GM23338 (cell line): ENCODE measurements around the gene PPP1R16B.

Source experiments
- CREB1 ChIP-seq: fragments of 250-450 bp; sonication (Bioruptor Pico); IDR thresholded peaks from 2 replicates; pipeline ENCODE4 v1.5.0; 2020; ENCODE audit warnings: low read depth, mild to moderate bottlenecking, moderate library complexity
- EZH2 ChIP-seq: fragments of 200-600 bp; sonication (generic); IDR thresholded peaks from one replicate; pipeline ENCODE4 v1.8.0; 2017; ENCODE audit warnings: antibody characterized with exemption, mild to moderate bottlenecking, low read depth; ENCODE audit not compliant: unreplicated experiment
- EZH2phosphoT487 ChIP-seq: fragments of 200-600 bp; sonication (generic); IDR thresholded peaks from one replicate; pipeline ENCODE4 v1.8.1; 2018; ENCODE audit warnings: antibody characterized with exemption; ENCODE audit not compliant: unreplicated experiment
- JUNB ChIP-seq: IDR thresholded peaks from one replicate; pipeline ENCODE4 v1.6.1; 2016; ENCODE audit warnings: antibody characterized with exemption; ENCODE audit not compliant: unreplicated experiment
- POLR2AphosphoS5 ChIP-seq: IDR thresholded peaks from 2 replicates; pipeline ENCODE4 v1.6.1; 2016; ENCODE audit warnings: antibody characterized with exemption, low read depth
- STAT1 ChIP-seq: IDR thresholded peaks from one replicate; pipeline ENCODE4 v1.6.1; 2016; ENCODE audit warnings: antibody characterized with exemption; ENCODE audit not compliant: unreplicated experiment
- TF ChIP-seq, protein P1 (sequence below), 2 experiments: fragments of 200-600 bp in 1 of 2; sonication (generic) in 1 of 2; conservative IDR thresholded peaks; 2 replicates each; pipeline versions ENCODE4 v1.5.1 to v1.6.1; 2016 to 2017; ENCODE audit warnings: antibody characterized with exemption in 2 of 2, low read depth in 2 of 2, mild to moderate bottlenecking in 2 of 2, moderate library complexity in 1 of 2
- TF ChIP-seq, protein P2 (sequence below): IDR thresholded peaks from one replicate; pipeline ENCODE4 v1.6.1; 2018; ENCODE audit warnings: antibody characterized with exemption; ENCODE audit not compliant: unreplicated experiment
- TF ChIP-seq, protein P3 (sequence below): fragments of 250-450 bp; sonication (Bioruptor Pico); IDR thresholded peaks from 2 replicates; pipeline ENCODE4 v1.5.0; 2020; ENCODE audit warnings: mild to moderate bottlenecking, moderate library complexity
- TF ChIP-seq, protein P4 (sequence below): IDR thresholded peaks from 2 replicates; pipeline ENCODE4 v1.6.1; 2016; ENCODE audit warnings: antibody characterized with exemption

DNA sequence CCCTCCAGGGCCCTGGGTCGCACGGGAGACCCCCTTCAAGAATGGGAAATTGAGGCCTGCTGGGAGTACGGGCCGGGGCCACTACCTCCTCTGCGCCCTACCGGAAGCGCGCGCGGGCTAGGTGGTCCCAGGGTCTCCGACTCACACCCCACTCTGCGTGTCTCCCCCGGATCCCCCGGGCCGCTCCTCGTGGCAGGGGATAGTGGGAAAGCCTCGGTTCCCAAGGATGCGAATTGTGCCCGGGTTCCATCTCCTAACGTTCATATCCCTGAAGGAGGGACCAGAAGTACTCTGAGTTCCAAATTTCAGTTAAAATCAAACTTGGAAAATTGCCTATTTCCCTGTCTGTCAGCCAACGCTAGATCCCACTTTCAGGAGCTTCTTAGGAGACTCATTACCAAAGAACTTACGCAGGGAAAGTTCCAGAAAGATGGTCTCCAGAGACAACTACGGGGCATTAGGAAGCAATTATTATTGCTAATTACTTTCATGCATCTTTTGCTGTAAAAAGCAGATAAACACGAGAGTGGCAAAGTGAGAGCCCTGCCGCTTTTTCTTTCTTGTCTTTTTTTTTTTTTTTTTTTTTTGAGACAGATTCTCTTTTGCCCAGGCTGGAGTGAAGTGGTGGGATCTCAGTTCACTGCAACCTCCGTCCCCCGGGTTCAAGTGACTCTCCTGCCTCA, 121.6 kb downstream of the PPP1R16B start:
- TF ChIP-seq, protein P1, sequence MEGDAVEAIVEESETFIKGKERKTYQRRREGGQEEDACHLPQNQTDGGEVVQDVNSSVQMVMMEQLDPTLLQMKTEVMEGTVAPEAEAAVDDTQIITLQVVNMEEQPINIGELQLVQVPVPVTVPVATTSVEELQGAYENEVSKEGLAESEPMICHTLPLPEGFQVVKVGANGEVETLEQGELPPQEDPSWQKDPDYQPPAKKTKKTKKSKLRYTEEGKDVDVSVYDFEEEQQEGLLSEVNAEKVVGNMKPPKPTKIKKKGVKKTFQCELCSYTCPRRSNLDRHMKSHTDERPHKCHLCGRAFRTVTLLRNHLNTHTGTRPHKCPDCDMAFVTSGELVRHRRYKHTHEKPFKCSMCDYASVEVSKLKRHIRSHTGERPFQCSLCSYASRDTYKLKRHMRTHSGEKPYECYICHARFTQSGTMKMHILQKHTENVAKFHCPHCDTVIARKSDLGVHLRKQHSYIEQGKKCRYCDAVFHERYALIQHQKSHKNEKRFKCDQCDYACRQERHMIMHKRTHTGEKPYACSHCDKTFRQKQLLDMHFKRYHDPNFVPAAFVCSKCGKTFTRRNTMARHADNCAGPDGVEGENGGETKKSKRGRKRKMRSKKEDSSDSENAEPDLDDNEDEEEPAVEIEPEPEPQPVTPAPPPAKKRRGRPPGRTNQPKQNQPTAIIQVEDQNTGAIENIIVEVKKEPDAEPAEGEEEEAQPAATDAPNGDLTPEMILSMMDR (conservative IDR thresholded peaks at IDR 0.05; ENCODE audit: low read depth in 2 of 2), result no peak
- TF ChIP-seq POLR2AphosphoS5 (no peak), JUNB (no peak), EZH2 (no peak), EZH2phosphoT487 (no peak), CREB1 (CRISPR knock-in tag) (no peak), STAT1 (no peak)
- TF ChIP-seq, protein P2, sequence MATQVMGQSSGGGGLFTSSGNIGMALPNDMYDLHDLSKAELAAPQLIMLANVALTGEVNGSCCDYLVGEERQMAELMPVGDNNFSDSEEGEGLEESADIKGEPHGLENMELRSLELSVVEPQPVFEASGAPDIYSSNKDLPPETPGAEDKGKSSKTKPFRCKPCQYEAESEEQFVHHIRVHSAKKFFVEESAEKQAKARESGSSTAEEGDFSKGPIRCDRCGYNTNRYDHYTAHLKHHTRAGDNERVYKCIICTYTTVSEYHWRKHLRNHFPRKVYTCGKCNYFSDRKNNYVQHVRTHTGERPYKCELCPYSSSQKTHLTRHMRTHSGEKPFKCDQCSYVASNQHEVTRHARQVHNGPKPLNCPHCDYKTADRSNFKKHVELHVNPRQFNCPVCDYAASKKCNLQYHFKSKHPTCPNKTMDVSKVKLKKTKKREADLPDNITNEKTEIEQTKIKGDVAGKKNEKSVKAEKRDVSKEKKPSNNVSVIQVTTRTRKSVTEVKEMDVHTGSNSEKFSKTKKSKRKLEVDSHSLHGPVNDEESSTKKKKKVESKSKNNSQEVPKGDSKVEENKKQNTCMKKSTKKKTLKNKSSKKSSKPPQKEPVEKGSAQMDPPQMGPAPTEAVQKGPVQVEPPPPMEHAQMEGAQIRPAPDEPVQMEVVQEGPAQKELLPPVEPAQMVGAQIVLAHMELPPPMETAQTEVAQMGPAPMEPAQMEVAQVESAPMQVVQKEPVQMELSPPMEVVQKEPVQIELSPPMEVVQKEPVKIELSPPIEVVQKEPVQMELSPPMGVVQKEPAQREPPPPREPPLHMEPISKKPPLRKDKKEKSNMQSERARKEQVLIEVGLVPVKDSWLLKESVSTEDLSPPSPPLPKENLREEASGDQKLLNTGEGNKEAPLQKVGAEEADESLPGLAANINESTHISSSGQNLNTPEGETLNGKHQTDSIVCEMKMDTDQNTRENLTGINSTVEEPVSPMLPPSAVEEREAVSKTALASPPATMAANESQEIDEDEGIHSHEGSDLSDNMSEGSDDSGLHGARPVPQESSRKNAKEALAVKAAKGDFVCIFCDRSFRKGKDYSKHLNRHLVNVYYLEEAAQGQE, result no peak
- TF ChIP-seq, protein P3, sequence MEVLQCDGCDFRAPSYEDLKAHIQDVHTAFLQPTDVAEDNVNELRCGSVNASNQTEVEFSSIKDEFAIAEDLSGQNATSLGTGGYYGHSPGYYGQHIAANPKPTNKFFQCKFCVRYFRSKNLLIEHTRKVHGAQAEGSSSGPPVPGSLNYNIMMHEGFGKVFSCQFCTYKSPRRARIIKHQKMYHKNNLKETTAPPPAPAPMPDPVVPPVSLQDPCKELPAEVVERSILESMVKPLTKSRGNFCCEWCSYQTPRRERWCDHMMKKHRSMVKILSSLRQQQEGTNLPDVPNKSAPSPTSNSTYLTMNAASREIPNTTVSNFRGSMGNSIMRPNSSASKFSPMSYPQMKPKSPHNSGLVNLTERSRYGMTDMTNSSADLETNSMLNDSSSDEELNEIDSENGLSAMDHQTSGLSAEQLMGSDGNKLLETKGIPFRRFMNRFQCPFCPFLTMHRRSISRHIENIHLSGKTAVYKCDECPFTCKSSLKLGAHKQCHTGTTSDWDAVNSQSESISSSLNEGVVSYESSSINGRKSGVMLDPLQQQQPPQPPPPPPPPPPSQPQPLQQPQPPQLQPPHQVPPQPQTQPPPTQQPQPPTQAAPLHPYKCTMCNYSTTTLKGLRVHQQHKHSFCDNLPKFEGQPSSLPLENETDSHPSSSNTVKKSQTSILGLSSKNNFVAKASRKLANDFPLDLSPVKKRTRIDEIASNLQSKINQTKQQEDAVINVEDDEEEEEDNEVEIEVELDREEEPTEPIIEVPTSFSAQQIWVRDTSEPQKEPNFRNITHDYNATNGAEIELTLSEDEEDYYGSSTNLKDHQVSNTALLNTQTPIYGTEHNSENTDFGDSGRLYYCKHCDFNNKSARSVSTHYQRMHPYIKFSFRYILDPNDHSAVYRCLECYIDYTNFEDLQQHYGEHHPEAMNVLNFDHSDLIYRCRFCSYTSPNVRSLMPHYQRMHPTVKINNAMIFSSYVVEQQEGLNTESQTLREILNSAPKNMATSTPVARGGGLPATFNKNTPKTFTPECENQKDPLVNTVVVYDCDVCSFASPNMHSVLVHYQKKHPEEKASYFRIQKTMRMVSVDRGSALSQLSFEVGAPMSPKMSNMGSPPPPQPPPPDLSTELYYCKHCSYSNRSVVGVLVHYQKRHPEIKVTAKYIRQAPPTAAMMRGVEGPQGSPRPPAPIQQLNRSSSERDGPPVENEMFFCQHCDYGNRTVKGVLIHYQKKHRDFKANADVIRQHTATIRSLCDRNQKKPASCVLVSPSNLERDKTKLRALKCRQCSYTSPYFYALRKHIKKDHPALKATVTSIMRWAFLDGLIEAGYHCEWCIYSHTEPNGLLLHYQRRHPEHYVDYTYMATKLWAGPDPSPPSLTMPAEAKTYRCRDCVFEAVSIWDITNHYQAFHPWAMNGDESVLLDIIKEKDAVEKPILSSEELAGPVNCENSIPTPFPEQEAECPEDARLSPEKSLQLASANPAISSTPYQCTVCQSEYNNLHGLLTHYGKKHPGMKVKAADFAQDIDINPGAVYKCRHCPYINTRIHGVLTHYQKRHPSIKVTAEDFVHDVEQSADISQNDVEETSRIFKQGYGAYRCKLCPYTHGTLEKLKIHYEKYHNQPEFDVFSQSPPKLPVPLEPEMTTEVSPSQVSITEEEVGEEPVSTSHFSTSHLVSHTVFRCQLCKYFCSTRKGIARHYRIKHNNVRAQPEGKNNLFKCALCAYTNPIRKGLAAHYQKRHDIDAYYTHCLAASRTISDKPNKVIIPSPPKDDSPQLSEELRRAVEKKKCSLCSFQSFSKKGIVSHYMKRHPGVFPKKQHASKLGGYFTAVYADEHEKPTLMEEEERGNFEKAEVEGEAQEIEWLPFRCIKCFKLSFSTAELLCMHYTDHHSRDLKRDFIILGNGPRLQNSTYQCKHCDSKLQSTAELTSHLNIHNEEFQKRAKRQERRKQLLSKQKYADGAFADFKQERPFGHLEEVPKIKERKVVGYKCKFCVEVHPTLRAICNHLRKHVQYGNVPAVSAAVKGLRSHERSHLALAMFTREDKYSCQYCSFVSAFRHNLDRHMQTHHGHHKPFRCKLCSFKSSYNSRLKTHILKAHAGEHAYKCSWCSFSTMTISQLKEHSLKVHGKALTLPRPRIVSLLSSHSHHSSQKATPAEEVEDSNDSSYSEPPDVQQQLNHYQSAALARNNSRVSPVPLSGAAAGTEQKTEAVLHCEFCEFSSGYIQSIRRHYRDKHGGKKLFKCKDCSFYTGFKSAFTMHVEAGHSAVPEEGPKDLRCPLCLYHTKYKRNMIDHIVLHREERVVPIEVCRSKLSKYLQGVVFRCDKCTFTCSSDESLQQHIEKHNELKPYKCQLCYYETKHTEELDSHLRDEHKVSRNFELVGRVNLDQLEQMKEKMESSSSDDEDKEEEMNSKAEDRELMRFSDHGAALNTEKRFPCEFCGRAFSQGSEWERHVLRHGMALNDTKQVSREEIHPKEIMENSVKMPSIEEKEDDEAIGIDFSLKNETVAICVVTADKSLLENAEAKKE (CRISPR knock-in tag), result no peak
- TF ChIP-seq, protein P4, sequence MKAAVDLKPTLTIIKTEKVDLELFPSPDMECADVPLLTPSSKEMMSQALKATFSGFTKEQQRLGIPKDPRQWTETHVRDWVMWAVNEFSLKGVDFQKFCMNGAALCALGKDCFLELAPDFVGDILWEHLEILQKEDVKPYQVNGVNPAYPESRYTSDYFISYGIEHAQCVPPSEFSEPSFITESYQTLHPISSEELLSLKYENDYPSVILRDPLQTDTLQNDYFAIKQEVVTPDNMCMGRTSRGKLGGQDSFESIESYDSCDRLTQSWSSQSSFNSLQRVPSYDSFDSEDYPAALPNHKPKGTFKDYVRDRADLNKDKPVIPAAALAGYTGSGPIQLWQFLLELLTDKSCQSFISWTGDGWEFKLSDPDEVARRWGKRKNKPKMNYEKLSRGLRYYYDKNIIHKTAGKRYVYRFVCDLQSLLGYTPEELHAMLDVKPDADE, result no peak
